Activated CD4-positive, alpha-beta memory T cell treated with anti-CD3 and anti-CD28 coated beads, Interleukin-2, amount 10 ng/mL, durations not matched to agents 7 days and 5 days (primary cell): ENCODE data around the gene DISP3. TPM values are rescaled to one million over a fixed set of nuclear protein-coding genes. Genes with fewer than 3 reads are reported as not detected.

Experiments used
- CTCF ChIA-PET: fragments of 350-600 bp; sonication (Branson Sonifier 250); formaldehyde crosslinking; loops from one replicate; lab custom pipeline; 2021; ENCODE audit warnings: antibody characterized with exemption, inconsistent platforms; lab: Charles Lee
- POLR2A ChIA-PET: fragments of 350-600 bp; sonication (Branson Sonifier 250); formaldehyde crosslinking; loops from one replicate; lab custom pipeline; 2021; ENCODE audit warnings: antibody characterized with exemption; lab: Charles Lee
- DNase-seq: peaks from one replicate; pipeline ENCODE4 v3.0.0-alpha.2; 2020
- H3K27ac Mint-ChIP-seq: one replicate; pipeline ENCODE4 v1.8.0; 2021; ENCODE audit warnings: mild to moderate bottlenecking, mixed read lengths
- H3K27me3 Mint-ChIP-seq: one replicate; pipeline ENCODE4 v1.8.0; 2021; ENCODE audit warnings: mixed read lengths
- H3K36me3 Mint-ChIP-seq: one replicate; pipeline ENCODE4 v1.8.0; 2021; ENCODE audit warnings: low read depth, mixed read lengths
- H3K4me1 Mint-ChIP-seq: one replicate; pipeline ENCODE4 v1.8.0; 2021; ENCODE audit warnings: mixed read lengths
- H3K4me3 Mint-ChIP-seq: one replicate; pipeline ENCODE4 v1.8.0; 2021; ENCODE audit warnings: mild to moderate bottlenecking, mixed read lengths
- H3K9me3 Mint-ChIP-seq: one replicate; pipeline ENCODE4 v1.8.0; 2021; ENCODE audit warnings: mixed read lengths
- total RNA-seq, 2 experiments: library from RNA; stranded (reverse); gene quantifications; one replicate each; pipeline ENCODE4 v1.2.3, GENCODE V29; 2021

DISP3 gene
- total RNA-seq, 2 experiments from 2014 or later: 0.18 to 0.38 TPM

- ChIA-PET CTCF (no interaction called here), POLR2A (no interaction called here)
- H3K27me3 Mint-ChIP-seq: peaks cover 38% of the 10 kb centered on the region
- H3K27ac Mint-ChIP-seq: no peak overlapping the region
- H3K9me3 Mint-ChIP-seq: no peaks in the 10 kb centered on the region
- no peak overlapping the region for H3K4me3 Mint-ChIP-seq
- H3K36me3 Mint-ChIP-seq: no peaks in the 10 kb centered on the region
- no peak for DNase-seq
- H3K4me1 Mint-ChIP-seq: no peaks in the 10 kb centered on the region
These were observed 80.1 kb downstream of the DISP3 start for GRCh38 chr1:11558871-11559590.

- H3K4me1 Mint-ChIP-seq: no peaks in the 10 kb centered on the region
- no peaks in the 10 kb centered on the region for H3K9me3 Mint-ChIP-seq
- peaks cover 40% of the 10 kb centered on the region for H3K27me3 Mint-ChIP-seq
- H3K36me3 Mint-ChIP-seq: no peaks in the 10 kb centered on the region
- DNase-seq: no peak
- H3K27ac Mint-ChIP-seq: no peak overlapping the region
- ChIA-PET POLR2A (no interaction called here), CTCF (no interaction called here)
- no peak overlapping the region for H3K4me3 Mint-ChIP-seq
These were observed 80.6 kb downstream of the DISP3 start for GRCh38 chr1:11559591-11559970.

GRCh38 chr1:11560061-11560460 is 81.1 kb downstream of the DISP3 start:
- ChIA-PET POLR2A (no interaction called here), CTCF (no interaction called here)
- H3K27me3 Mint-ChIP-seq: peaks cover 40% of the 10 kb centered on the region
- no peak overlapping the region for H3K27ac Mint-ChIP-seq
- no peak for DNase-seq
- no peaks in the 10 kb centered on the region for H3K36me3 Mint-ChIP-seq
- H3K9me3 Mint-ChIP-seq: no peaks in the 10 kb centered on the region
- no peak overlapping the region for H3K4me3 Mint-ChIP-seq
- H3K4me1 Mint-ChIP-seq: no peaks in the 10 kb centered on the region

GRCh38 chr1:11561740-11562139 is 82.8 kb downstream of the DISP3 start:
- POLR2A ChIA-PET: no interaction called here
- Mint-ChIP-seq H3K36me3 (no peaks in the 10 kb centered on the region), H3K9me3 (no peaks in the 10 kb centered on the region), H3K4me3 (no peak overlapping the region), H3K4me1 (no peaks in the 10 kb centered on the region), H3K27me3 (peaks cover 33% of the 10 kb centered on the region), H3K27ac (no peak overlapping the region)
- DNase-seq: no peak
- CTCF ChIA-PET: no interaction called here

- ChIA-PET POLR2A (no interaction called here), CTCF (no interaction called here)
These were observed 83.7 kb downstream of the DISP3 start for GRCh38 chr1:11562664-11563063.

GRCh38 chr1:11563560-11564069 is 84.7 kb downstream of the DISP3 start:
- no peak for DNase-seq
- ChIA-PET POLR2A (no interaction called here), CTCF (no interaction called here)
- H3K27me3 Mint-ChIP-seq: peaks cover 16% of the 10 kb centered on the region
- no peak overlapping the region for H3K27ac Mint-ChIP-seq
- no peaks in the 10 kb centered on the region for H3K9me3 Mint-ChIP-seq
- H3K4me3 Mint-ChIP-seq: no peak overlapping the region
- H3K36me3 Mint-ChIP-seq: no peaks in the 10 kb centered on the region
- H3K4me1 Mint-ChIP-seq: no peaks in the 10 kb centered on the region

More at GRCh38 chr1:11562664-11563063, 83.7 kb downstream of the DISP3 start:
- Mint-ChIP-seq H3K4me1 (no peaks in the 10 kb centered on the region), H3K9me3 (no peaks in the 10 kb centered on the region), H3K27ac (no peak overlapping the region), H3K4me3 (no peak overlapping the region), H3K27me3 (peaks cover 26% of the 10 kb centered on the region), H3K36me3 (no peaks in the 10 kb centered on the region)
- DNase-seq: no peak

- peaks cover 11% of the 10 kb centered on the region for H3K27me3 Mint-ChIP-seq
- H3K36me3 Mint-ChIP-seq: no peaks in the 10 kb centered on the region
- H3K4me3 Mint-ChIP-seq: no peak overlapping the region
- DNase-seq: no peak
- CTCF ChIA-PET: no interaction called here
- H3K27ac Mint-ChIP-seq: no peak overlapping the region
- H3K4me1 Mint-ChIP-seq: no peaks in the 10 kb centered on the region
- no peaks in the 10 kb centered on the region for H3K9me3 Mint-ChIP-seq
- POLR2A ChIA-PET: no interaction called here
These were observed 85.3 kb downstream of the DISP3 start for GRCh38 chr1:11564237-11564636.

- H3K36me3 Mint-ChIP-seq: no peaks in the 10 kb centered on the region
- no peak overlapping the region for H3K27ac Mint-ChIP-seq
- no peaks in the 10 kb centered on the region for H3K9me3 Mint-ChIP-seq
- ChIA-PET POLR2A (no interaction called here), CTCF (interaction anchor here (1.0 kb wide), 1 partner anchor 78 kb away, joined by 3 read pairs; no protein-coding TSS in a partner anchor)
- peaks cover 11% of the 10 kb centered on the region for H3K27me3 Mint-ChIP-seq
- no peak for DNase-seq
- H3K4me3 Mint-ChIP-seq: no peak overlapping the region
- no peaks in the 10 kb centered on the region for H3K4me1 Mint-ChIP-seq
These were observed 87.3 kb downstream of the DISP3 start for GRCh38 chr1:11566042-11566850.

GRCh38 chr1:11567244-11568065 is 88.5 kb downstream of the DISP3 start:
- POLR2A ChIA-PET: no interaction called here
- Mint-ChIP-seq H3K4me1 (no peaks in the 10 kb centered on the region), H3K27ac (no peak overlapping the region), H3K4me3 (no peak overlapping the region), H3K27me3 (peaks cover 8% of the 10 kb centered on the region), H3K36me3 (no peaks in the 10 kb centered on the region), H3K9me3 (no peaks in the 10 kb centered on the region)
- CTCF ChIA-PET: interaction anchor here (1.0 kb wide), 1 partner anchor 77 kb away, joined by 3 read pairs; no protein-coding TSS in a partner anchor
- no peak for DNase-seq

GRCh38 chr1:11568687-11569086 is 89.7 kb downstream of the DISP3 start:
- CTCF ChIA-PET: no interaction called here
- DNase-seq: no peak

GRCh38 chr1:11569551-11569950 is 90.6 kb downstream of the DISP3 start:
- Mint-ChIP-seq H3K9me3 (no peaks in the 10 kb centered on the region), H3K36me3 (no peaks in the 10 kb centered on the region), H3K4me1 (no peaks in the 10 kb centered on the region), H3K27ac (no peak overlapping the region), H3K27me3 (no peaks in the 10 kb centered on the region), H3K4me3 (no peak overlapping the region)
- ChIA-PET CTCF (no interaction called here), POLR2A (no interaction called here)
- DNase-seq: no peak

More at GRCh38 chr1:11568687-11569086, 89.7 kb downstream of the DISP3 start:
- no peak overlapping the region for H3K4me3 Mint-ChIP-seq
- no peaks in the 10 kb centered on the region for H3K4me1 Mint-ChIP-seq
- H3K27me3 Mint-ChIP-seq: peaks cover 4% of the 10 kb centered on the region
- no peak overlapping the region for H3K27ac Mint-ChIP-seq
- H3K36me3 Mint-ChIP-seq: no peaks in the 10 kb centered on the region
- POLR2A ChIA-PET: no interaction called here
- no peaks in the 10 kb centered on the region for H3K9me3 Mint-ChIP-seq

GRCh38 chr1:11569954-11570353 is 91.0 kb downstream of the DISP3 start:
- no peaks in the 10 kb centered on the region for H3K36me3 Mint-ChIP-seq
- DNase-seq: no peak
- no peak overlapping the region for H3K27ac Mint-ChIP-seq
- H3K27me3 Mint-ChIP-seq: no peaks in the 10 kb centered on the region
- no peaks in the 10 kb centered on the region for H3K9me3 Mint-ChIP-seq
- no peaks in the 10 kb centered on the region for H3K4me1 Mint-ChIP-seq
- ChIA-PET CTCF (no interaction called here), POLR2A (no interaction called here)
- H3K4me3 Mint-ChIP-seq: no peak overlapping the region
